GM13976 (cell line): ENCODE results near the gene RUVBL1.

Source experiments
- DNase-seq: peaks from one replicate; pipeline ENCODE4 v3.0.0; 2012; ENCODE audit warnings: low spot score
- in situ Hi-C: fragments of 300-500 bp; cut with MboI; formaldehyde crosslinking; loops from one replicate; pipeline ENCODE4 v1.12.0; 2022; ENCODE audit warnings: low sequenced_read_pairs, mixed read lengths, inconsistent platforms; ENCODE audit not compliant: unreplicated experiment
- TF ChIP-seq, protein P1 (sequence below): IDR thresholded peaks from 2 replicates; pipeline ENCODE4 v1.5.1; 2012; ENCODE audit warnings: borderline replicate concordance, mild to moderate bottlenecking; ENCODE audit not compliant: insufficient read depth; ENCODE audit errors: extremely low read depth, missing control alignments, control extremely low read depth

The RUVBL1 gene

DNA sequence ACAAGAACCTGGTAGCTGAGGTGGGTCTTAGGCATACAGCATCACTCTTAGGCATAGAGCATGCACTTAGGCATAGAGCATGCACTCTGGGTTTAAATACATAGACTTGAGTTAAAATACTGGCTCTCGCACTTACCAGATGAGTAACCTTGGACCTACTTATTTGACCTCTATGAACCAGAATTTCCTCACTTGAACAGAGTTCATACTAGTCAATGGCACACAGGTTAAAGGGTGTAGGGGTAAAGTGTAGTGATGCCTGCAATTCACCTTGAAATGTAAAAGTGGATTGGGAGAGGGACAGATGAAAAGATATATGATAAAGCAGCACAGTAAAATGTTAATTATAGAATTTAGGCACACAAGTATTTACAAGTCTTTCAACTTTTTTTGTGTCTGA is 1.6 kb downstream of the RUVBL1 start:
- DNase-seq: no peak
- in situ Hi-C loops: no loop called here
- TF ChIP-seq, protein P1, sequence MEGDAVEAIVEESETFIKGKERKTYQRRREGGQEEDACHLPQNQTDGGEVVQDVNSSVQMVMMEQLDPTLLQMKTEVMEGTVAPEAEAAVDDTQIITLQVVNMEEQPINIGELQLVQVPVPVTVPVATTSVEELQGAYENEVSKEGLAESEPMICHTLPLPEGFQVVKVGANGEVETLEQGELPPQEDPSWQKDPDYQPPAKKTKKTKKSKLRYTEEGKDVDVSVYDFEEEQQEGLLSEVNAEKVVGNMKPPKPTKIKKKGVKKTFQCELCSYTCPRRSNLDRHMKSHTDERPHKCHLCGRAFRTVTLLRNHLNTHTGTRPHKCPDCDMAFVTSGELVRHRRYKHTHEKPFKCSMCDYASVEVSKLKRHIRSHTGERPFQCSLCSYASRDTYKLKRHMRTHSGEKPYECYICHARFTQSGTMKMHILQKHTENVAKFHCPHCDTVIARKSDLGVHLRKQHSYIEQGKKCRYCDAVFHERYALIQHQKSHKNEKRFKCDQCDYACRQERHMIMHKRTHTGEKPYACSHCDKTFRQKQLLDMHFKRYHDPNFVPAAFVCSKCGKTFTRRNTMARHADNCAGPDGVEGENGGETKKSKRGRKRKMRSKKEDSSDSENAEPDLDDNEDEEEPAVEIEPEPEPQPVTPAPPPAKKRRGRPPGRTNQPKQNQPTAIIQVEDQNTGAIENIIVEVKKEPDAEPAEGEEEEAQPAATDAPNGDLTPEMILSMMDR: no peak

DNA sequence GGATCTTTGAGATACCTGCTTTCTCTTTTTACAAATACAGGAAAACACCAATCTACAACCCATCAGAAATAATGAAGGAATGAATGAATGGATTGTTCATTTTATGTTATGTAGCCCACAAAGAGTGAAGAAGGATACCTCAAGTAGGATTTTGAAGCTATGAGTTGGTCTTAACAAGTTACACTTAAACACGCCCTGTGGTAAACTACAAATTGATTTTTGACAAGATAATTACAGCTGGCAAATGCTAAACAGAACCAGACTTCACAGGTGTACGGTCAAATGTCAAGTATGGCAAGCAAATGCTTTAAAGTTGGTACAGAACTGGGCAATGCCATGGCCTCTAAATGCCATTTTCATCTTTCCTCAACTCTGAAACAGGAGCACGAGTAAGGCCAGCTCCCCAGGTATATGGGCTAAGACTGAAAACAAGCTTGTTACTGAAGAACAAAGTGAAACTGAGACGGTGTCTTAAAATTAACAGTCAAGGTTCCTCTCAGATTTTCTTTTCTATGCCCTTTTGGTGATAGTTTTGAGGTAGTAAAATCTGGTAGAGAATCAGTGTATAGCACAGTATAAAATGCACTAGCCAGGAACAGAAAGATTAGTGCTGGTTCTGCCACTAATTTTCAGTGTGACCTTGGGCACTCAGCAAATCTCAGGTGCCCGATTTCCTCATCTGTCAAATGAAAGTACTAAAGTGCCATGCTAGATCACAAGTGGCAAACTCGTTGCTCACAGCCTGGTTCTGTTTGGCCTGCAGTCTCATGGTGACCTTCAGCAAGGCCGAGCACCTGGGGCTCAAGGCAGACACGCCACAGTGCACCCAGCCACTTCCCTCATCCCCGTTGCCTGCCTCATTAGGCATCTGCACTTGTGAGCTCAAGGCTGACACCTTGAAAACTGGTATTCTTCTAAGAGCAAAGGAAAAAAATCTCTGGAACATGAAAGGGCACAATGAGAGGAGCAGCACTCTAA is 9.5 kb downstream of the RUVBL1 start:
- no peak for DNase-seq
- in situ Hi-C loops: no loop called here
- TF ChIP-seq, protein P1: no peak

DNA sequence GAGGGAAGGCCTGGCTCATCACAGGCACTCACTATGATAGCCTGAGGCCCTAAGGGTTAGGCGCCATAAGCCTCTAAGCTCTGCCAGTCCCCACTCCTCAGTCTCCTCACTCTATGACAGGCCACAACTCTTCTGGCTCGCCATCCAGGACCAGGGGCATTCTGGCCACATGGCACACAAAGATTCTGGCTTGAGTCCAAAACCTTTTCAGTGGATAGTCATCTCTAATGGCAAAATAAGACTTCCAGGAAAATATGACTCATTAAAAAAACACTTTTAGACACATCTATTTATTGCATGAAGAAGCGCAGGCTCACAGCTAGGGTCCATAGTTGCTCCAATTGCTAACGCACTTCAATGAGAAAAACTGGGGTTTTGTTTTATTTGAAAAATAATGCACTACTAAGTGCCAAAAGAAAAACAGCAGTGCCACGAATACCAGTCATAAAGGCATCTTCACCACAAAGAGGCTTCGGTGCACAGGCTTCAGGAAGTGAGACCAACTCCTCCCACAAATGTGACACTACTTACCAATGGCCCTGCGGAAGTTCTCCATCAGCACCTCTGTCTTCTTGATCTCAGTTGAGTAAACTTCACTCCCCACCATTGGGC is 11.1 kb downstream of the RUVBL1 start:
- in situ Hi-C loops: no loop called here
- no peak for DNase-seq
- TF ChIP-seq, protein P1: no peak

DNA sequence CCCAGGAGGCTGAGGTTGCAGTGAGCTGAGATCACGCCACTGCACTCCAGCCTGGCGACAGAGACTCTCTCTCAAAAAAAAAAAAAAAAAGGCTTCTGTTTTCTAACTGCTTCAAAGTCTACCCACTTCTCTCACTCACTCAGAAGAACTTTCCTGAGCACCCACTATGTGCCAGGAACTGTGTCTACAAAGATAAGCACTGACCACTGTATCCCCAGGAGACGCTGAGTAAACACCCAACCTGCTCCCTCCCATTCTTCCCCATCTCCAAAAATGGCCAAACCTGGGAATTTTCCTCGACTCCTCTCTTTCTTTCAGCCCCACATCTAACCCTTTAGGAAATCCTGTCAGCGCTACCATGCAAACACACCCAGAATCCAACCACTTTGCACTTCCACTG is 12.5 kb downstream of the RUVBL1 start:
- in situ Hi-C loops: no loop called here
- no peak for DNase-seq
- TF ChIP-seq, protein P1: no peak

DNA sequence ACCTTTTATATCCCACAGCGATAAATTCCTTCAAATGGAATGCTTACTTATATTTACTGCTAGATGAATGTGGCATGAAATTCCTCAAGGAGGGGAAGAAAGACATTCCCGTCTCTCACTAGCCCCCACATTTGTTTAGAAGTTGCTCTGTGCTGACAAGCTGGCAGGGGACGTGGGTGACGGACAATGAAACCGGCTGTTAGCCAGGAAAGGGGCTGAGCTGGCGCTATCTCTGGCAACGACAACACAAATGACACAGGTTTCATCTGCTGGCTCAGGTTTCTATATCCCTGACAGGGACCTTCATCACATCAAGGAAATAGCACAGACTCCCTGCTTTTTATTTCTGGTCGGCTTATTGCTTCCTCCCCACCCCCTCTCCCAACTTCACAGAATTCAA is 15.8 kb downstream of the RUVBL1 start:
- TF ChIP-seq, protein P1: no peak
- DNase-seq: no peak

DNA sequence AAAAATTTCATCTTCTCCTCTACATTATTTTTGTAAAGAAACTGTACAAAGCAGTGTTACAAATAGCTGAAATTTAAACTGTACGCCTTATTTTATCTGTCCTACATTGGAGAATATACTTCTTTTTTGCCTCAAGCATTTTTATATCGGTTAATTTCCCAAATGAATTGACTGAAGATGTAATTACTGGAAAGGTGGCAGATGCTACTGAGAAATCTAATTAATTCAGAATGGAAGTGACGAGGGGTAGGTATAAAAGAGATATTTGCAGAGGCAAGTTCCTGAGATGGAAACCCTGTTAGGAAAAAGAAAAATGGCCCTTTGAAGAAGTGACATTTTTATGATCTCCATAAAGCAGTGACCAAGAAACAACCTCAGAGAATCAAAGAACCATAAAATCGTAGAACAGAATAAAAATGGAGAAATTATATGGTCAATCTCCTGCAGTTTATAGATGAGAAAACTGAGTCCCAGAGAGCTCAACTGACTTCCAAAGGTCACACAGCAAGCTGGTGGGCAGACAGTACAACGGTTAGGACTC is 20.4 kb downstream of the RUVBL1 start:
- DNase-seq: no peak
- TF ChIP-seq, protein P1: no peak
- in situ Hi-C loops: no loop called here

More for the DNA sequence above, 15.8 kb downstream of the RUVBL1 start:
- in situ Hi-C loops: no loop called here
